Measurements from ENCODE around the gene PPOX.
A peak's percentile ranks its signal among the peaks of the same experiment; 100 is the strongest.

The PPOX gene

GRCh38 chr1:161177936-161178244 is 11.7 kb downstream of the PPOX start:
- H4K8ac ChIP-seq (ENCODE audit: low read length): peak overlapping the region; percentile 83
- peak overlapping the region; percentile 96 for H3K9ac ChIP-seq (ENCODE audit: low read length)
- H2AK5ac ChIP-seq (ENCODE audit: low read length, severe bottlenecking): no peak overlapping the region
- H3K4ac ChIP-seq (ENCODE audit: low read depth in 1 of 2, low read length in 2 of 2): no peak overlapping the region
- no peak overlapping the region for H3K27ac ChIP-seq (ENCODE audit: low read length, poor library complexity, severe bottlenecking)
- peak overlapping the region in 1 of 2 experiments; percentile 97 for H3K4me3 ChIP-seq (ENCODE audit: insufficient read depth in 1 of 2, low read depth in 1 of 2, low read length in 2 of 2)
- peak overlapping the region; percentile 79 for H3K4me2 ChIP-seq (ENCODE audit: low read length, poor library complexity, severe bottlenecking)
- WGBS: 33% methylated on average over 8 of the region's 9 CpGs
- no peak overlapping the region for H2BK120ac ChIP-seq (ENCODE audit: low read depth, low read length)
- peaks cover 23 to 26% of the 10 kb centered on the region in 2 experiments for H3K36me3 ChIP-seq (ENCODE audit: control insufficient read depth in 1 of 2, insufficient read depth in 2 of 2, low read depth in 1 of 2, low read length in 2 of 2)
- no peak for DNase-seq
- no peak overlapping the region for H2BK12ac ChIP-seq (ENCODE audit: low read length in 2 of 2)
- H3K4me1 ChIP-seq (ENCODE audit: control insufficient read depth, insufficient read depth, low read depth, low read length): peaks cover 19% of the 10 kb centered on the region
- H2AFZ ChIP-seq (ENCODE audit: low read depth, low read length): peak overlapping the region; percentile 88
- H3K9me3 ChIP-seq (ENCODE audit: control insufficient read depth, low read length): no peaks in the 10 kb centered on the region
- no peaks in the 10 kb centered on the region for H3K27me3 ChIP-seq (ENCODE audit: control insufficient read depth in 1 of 2, insufficient read depth in 1 of 2, low read length in 2 of 2)
- H3K79me1 ChIP-seq (replicated peaks; ENCODE audit: low read length, poor library complexity, severe bottlenecking): peaks cover 20% of the 10 kb centered on the region
- no peak overlapping the region for H4K91ac ChIP-seq (ENCODE audit: low read length)
- no peak overlapping the region for H2BK15ac ChIP-seq (ENCODE audit: low read depth, poor library complexity, severe bottlenecking)
- H3K23ac ChIP-seq (ENCODE audit: low read length in 2 of 2): no peak overlapping the region
- H3K14ac ChIP-seq (ENCODE audit: low read length in 2 of 2): no peak overlapping the region
- no peak overlapping the region for H3K18ac ChIP-seq (ENCODE audit: low read depth in 1 of 2, low read length in 2 of 2)
- H2BK5ac ChIP-seq (ENCODE audit: low read depth, low read length, poor library complexity, severe bottlenecking): no peak overlapping the region

GRCh38 chr1:161179698-161180097 is 13.5 kb downstream of the PPOX start:
- WGBS: 95% methylated on average over 3 of the region's 3 CpGs

GRCh38 chr1:161180639-161181038 is 14.4 kb downstream of the PPOX start:
- 64% methylated on average over 1 of the region's 1 CpG for WGBS
- Histone ChIP-seq H2BK120ac (ENCODE audit: low read depth, low read length) (no peak overlapping the region), H3K36me3 (ENCODE audit: control insufficient read depth in 1 of 2, insufficient read depth in 2 of 2, low read depth in 1 of 2, low read length in 2 of 2) (peaks cover 5% of the 10 kb centered on the region in 2 experiments), H3K9me3 (ENCODE audit: control insufficient read depth, low read length) (no peaks in the 10 kb centered on the region), H3K4me3 (ENCODE audit: insufficient read depth in 1 of 2, low read depth in 1 of 2, low read length in 2 of 2) (no peak overlapping the region), H3K23ac (ENCODE audit: low read length in 2 of 2) (no peak overlapping the region), H2AK5ac (ENCODE audit: low read length, severe bottlenecking) (no peak overlapping the region), H3K18ac (ENCODE audit: low read depth in 1 of 2, low read length in 2 of 2) (no peak overlapping the region), H4K91ac (ENCODE audit: low read length) (no peak overlapping the region), H3K27me3 (ENCODE audit: control insufficient read depth in 1 of 2, insufficient read depth in 1 of 2, low read length in 2 of 2) (no peaks in the 10 kb centered on the region), H3K27ac (ENCODE audit: low read length, poor library complexity, severe bottlenecking) (no peak overlapping the region), H3K9ac (ENCODE audit: low read length) (no peak overlapping the region), H2AFZ (ENCODE audit: low read depth, low read length) (no peak overlapping the region), H2BK5ac (ENCODE audit: low read depth, low read length, poor library complexity, severe bottlenecking) (no peak overlapping the region), H3K4me2 (ENCODE audit: low read length, poor library complexity, severe bottlenecking) (no peak overlapping the region), H3K14ac (ENCODE audit: low read length in 2 of 2) (no peak overlapping the region), H2BK15ac (ENCODE audit: low read depth, poor library complexity, severe bottlenecking) (no peak overlapping the region), H2BK12ac (ENCODE audit: low read length in 2 of 2) (no peak overlapping the region), H3K4ac (ENCODE audit: low read depth in 1 of 2, low read length in 2 of 2) (no peak overlapping the region), H3K4me1 (ENCODE audit: control insufficient read depth, insufficient read depth, low read depth, low read length) (peaks cover 16% of the 10 kb centered on the region), H4K8ac (ENCODE audit: low read length) (no peak overlapping the region), H3K79me1 (replicated peaks; ENCODE audit: low read length, poor library complexity, severe bottlenecking) (peaks cover 8% of the 10 kb centered on the region)
- DNase-seq: no peak

More at GRCh38 chr1:161179698-161180097, 13.5 kb downstream of the PPOX start:
- no peak overlapping the region for H2BK15ac ChIP-seq (ENCODE audit: low read depth, poor library complexity, severe bottlenecking)
- no peaks in the 10 kb centered on the region for H3K27me3 ChIP-seq (ENCODE audit: control insufficient read depth in 1 of 2, insufficient read depth in 1 of 2, low read length in 2 of 2)
- no peak overlapping the region for H2AK5ac ChIP-seq (ENCODE audit: low read length, severe bottlenecking)
- peaks cover 16% of the 10 kb centered on the region for H3K4me1 ChIP-seq (ENCODE audit: control insufficient read depth, insufficient read depth, low read depth, low read length)
- peaks cover 12 to 13% of the 10 kb centered on the region in 2 experiments for H3K36me3 ChIP-seq (ENCODE audit: control insufficient read depth in 1 of 2, insufficient read depth in 2 of 2, low read depth in 1 of 2, low read length in 2 of 2)
- H3K27ac ChIP-seq (ENCODE audit: low read length, poor library complexity, severe bottlenecking): no peak overlapping the region
- no peak overlapping the region for H3K14ac ChIP-seq (ENCODE audit: low read length in 2 of 2)
- no peak overlapping the region for H3K18ac ChIP-seq (ENCODE audit: low read depth in 1 of 2, low read length in 2 of 2)
- H3K4me2 ChIP-seq (ENCODE audit: low read length, poor library complexity, severe bottlenecking): no peak overlapping the region
- no peak overlapping the region for H4K91ac ChIP-seq (ENCODE audit: low read length)
- no peak overlapping the region for H2BK120ac ChIP-seq (ENCODE audit: low read depth, low read length)
- no peak overlapping the region for H2BK12ac ChIP-seq (ENCODE audit: low read length in 2 of 2)
- no peaks in the 10 kb centered on the region for H3K9me3 ChIP-seq (ENCODE audit: control insufficient read depth, low read length)
- no peak overlapping the region for H3K9ac ChIP-seq (ENCODE audit: low read length)
- no peak overlapping the region for H2AFZ ChIP-seq (ENCODE audit: low read depth, low read length)
- no peak overlapping the region for H3K23ac ChIP-seq (ENCODE audit: low read length in 2 of 2)
- H2BK5ac ChIP-seq (ENCODE audit: low read depth, low read length, poor library complexity, severe bottlenecking): no peak overlapping the region
- H3K79me1 ChIP-seq (replicated peaks; ENCODE audit: low read length, poor library complexity, severe bottlenecking): peaks cover 15% of the 10 kb centered on the region
- H3K4ac ChIP-seq (ENCODE audit: low read depth in 1 of 2, low read length in 2 of 2): no peak overlapping the region
- no peak for DNase-seq
- no peak overlapping the region for H3K4me3 ChIP-seq (ENCODE audit: insufficient read depth in 1 of 2, low read depth in 1 of 2, low read length in 2 of 2)
- no peak overlapping the region for H4K8ac ChIP-seq (ENCODE audit: low read length)

GRCh38 chr1:161182214-161182613 is 16.0 kb downstream of the PPOX start:
- 94% methylated on average over 1 of the region's 1 CpG for WGBS
- H2BK5ac ChIP-seq (ENCODE audit: low read depth, low read length, poor library complexity, severe bottlenecking): no peak overlapping the region
- H2BK12ac ChIP-seq (ENCODE audit: low read length in 2 of 2): no peak overlapping the region
- no peak overlapping the region for H2BK15ac ChIP-seq (ENCODE audit: low read depth, poor library complexity, severe bottlenecking)
- H2AFZ ChIP-seq (ENCODE audit: low read depth, low read length): no peak overlapping the region
- DNase-seq: no peak
- H3K36me3 ChIP-seq (ENCODE audit: control insufficient read depth in 1 of 2, insufficient read depth in 2 of 2, low read depth in 1 of 2, low read length in 2 of 2): no peaks in the 10 kb centered on the region
- H3K79me1 ChIP-seq (replicated peaks; ENCODE audit: low read length, poor library complexity, severe bottlenecking): no peaks in the 10 kb centered on the region
- H3K14ac ChIP-seq (ENCODE audit: low read length in 2 of 2): no peak overlapping the region
- H3K23ac ChIP-seq (ENCODE audit: low read length in 2 of 2): no peak overlapping the region
- H4K8ac ChIP-seq (ENCODE audit: low read length): no peak overlapping the region
- H2BK120ac ChIP-seq (ENCODE audit: low read depth, low read length): no peak overlapping the region
- H3K4me3 ChIP-seq (ENCODE audit: insufficient read depth in 1 of 2, low read depth in 1 of 2, low read length in 2 of 2): no peak overlapping the region
- H3K27me3 ChIP-seq (ENCODE audit: control insufficient read depth in 1 of 2, insufficient read depth in 1 of 2, low read length in 2 of 2): no peaks in the 10 kb centered on the region
- H2AK5ac ChIP-seq (ENCODE audit: low read length, severe bottlenecking): no peak overlapping the region
- H3K9ac ChIP-seq (ENCODE audit: low read length): peak overlapping the region; percentile 43
- no peak overlapping the region for H4K91ac ChIP-seq (ENCODE audit: low read length)
- no peak overlapping the region for H3K4ac ChIP-seq (ENCODE audit: low read depth in 1 of 2, low read length in 2 of 2)
- no peak overlapping the region for H3K18ac ChIP-seq (ENCODE audit: low read depth in 1 of 2, low read length in 2 of 2)
- no peak overlapping the region for H3K27ac ChIP-seq (ENCODE audit: low read length, poor library complexity, severe bottlenecking)
- H3K4me2 ChIP-seq (ENCODE audit: low read length, poor library complexity, severe bottlenecking): no peak overlapping the region
- H3K4me1 ChIP-seq (ENCODE audit: control insufficient read depth, insufficient read depth, low read depth, low read length): peaks cover 5% of the 10 kb centered on the region
- no peaks in the 10 kb centered on the region for H3K9me3 ChIP-seq (ENCODE audit: control insufficient read depth, low read length)
